IPS-NIHi11 (cell line): Measurements from ENCODE around the gene CXorf38.
A peak's percentile ranks its signal among the peaks of the same experiment; 100 is the strongest.
"Not testable (repeated sequence)": the region's sequence is repeated elsewhere in the genome, so short reads cannot be mapped to it uniquely, and the experiment has no call there.

Experiments used
- DNase-seq: peaks from one replicate; pipeline ENCODE4 v3.0.0; 2012; ENCODE audit warnings: mixed read lengths, low spot score

Gene CXorf38

DNA sequence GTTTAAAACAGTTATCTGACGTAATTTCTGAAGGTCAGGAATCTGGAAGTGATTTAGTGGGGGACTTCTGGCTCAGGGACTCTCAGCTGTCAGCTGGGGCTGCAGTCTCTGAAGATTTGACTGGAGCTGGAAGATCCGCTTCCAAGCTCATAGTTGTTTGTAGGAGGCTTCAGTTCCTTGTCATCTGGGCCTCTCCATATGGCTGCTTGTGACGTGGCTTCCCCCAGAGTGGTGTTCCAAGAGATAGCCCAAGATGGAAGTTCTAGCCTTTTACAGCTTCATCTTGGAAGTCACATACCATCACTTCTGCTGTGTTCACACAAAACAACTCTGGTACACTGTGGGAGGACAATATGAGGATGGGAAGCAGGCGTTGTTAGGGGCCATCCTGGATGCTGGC, 22.1 kb downstream of the CXorf38 start:
- no peak for DNase-seq

DNA sequence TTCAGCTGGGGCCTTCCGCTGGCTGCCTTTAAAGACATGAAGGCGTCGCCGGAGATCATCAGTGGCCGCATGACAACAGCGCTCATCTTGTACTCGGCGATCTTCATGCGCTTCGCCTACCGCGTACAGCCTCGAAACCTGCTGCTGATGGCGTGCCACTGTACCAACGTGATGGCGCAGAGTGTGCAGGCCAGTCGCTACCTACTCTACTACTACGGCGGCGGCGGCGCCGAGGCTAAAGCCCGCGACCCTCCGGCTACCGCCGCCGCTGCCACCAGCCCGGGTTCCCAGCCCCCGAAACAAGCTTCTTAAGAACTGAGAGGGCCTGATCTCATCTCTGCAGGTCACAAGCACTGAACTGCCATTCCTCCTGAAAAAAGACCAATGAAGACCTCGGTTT, 23.7 kb downstream of the CXorf38 start:
- no peak for DNase-seq

DNA sequence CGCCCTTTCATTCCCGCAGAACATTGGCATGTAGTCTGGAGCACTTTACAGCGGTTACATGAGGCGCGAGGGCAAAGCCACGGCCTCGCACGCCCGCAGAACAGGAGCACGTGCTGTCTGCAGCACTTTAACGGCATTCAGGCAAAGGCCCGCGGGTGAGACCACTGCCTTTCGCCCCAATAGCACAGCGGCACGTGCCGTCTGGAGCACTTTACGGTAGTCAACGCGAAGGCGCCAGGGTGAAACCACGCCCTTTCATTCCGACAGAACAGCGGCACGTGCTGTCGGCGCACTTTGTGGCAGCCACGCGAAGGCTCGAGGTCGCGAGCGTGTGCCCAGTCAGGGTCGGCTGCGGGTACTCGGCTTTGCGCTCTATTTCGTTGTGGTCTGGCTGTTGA, 24.2 kb downstream of the CXorf38 start, which contains the start of gene MPC1L:
Gene MPC1L (plus strand): TSS at position 290 of the 398 bp plus-strand sequence. CDS start 138 bp downstream, outside the sequence.
- DNase-seq, result no peak

DNA sequence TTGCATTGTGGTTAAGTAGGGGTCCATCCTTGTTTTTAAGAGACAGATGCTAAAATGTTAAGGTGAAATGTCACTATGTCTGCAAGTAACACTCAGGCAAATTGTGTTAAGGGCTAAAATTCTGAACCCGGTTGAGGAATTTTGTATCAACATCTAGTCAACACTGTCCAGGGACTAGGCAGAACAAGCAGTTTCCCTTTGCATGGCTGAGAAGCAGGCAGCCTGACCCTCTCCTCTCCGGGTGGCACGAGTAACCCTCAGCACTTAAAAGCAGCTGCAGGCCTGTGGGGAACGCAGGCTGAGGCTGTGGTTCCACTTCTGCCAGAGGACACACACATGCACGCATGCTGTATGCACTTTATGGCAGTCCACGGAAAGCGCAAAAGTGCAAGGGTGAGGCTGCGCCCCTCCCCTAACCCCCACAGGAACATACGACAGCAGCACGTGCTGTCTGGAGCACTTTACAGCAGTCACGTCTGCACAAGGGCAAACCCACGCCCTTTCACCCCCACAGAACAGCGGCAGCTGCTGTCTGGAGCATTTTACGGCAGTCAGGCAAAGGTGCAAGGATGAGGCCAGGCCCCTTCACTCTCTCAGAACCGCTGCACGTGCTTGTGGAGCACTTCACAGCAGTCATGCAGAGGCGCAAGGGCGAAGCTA, 24.8 kb downstream of the CXorf38 start:
- DNase-seq, result no peak

DNA sequence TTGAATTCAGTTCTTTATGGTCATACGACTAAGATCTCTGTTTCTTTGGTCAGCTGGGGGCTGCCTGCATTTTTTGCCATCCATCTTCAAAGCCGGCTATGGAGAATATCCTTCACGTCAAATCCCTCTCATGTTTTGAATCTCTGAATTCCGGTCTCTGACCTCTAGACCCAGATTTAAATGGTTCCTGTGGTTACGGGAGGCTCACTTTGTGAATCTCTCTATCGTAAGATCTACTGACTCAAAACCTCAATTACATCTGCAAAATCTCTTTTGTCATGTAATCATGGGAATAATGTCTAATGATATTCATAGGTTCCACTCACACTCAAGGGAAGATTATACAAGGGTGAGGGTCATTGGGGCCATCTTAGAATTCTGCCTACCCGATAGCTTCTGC, 29.8 kb downstream of the CXorf38 start:
- DNase-seq, result no peak

DNA sequence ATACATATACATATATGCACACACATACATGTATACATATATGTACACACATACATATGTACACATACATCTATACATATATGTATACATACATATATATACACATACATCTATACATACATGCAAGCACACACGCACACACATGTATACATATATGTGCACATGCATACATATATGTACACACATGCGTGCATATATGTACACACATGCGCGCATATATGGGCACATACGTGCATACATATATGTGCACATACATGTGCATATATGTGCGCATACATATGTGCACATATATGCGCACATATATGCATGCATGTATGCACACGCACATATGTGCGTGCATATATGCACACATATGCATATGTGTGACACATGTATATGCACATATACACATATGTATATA, 31.4 kb downstream of the CXorf38 start:
- DNase-seq, result no peak

DNA sequence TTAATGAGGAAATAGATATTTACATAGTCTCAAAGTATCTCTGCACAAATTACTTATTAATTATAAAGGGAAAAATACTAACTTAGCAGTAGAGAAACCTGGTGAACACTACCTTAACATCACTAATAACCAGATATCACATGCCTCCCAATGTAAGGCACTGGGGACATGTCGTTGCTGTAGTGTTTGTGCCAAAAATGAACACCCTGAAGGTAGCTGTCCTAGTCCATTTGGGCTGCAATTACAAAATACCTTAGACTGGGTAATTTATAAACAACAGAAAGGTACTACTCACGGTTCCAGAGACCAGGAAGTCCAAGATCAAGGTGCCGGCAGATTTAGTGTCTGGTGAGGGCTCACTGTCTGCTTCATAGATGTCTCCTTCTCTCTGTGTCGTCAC, 34.9 kb downstream of the CXorf38 start:
- no peak for DNase-seq

DNA sequence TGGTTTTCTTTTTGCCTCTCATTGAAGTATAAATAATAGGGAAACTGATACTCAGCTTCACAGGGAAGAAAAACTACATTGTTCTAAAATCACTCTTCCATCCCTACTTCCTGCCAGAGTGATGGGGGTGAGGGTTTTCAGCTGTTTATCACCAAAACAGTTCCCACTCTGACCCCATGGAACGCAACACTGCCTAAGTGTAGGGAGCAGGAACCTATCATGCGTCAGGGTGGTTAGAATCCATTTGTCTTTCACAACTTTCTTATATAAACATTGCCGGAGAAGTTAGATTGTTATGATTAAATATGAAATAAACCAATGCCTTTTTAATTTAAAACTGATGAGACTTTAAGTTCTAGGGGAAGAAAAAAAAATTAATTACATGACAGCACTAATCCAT, 40.0 kb downstream of the CXorf38 start:
- no peak for DNase-seq

DNA sequence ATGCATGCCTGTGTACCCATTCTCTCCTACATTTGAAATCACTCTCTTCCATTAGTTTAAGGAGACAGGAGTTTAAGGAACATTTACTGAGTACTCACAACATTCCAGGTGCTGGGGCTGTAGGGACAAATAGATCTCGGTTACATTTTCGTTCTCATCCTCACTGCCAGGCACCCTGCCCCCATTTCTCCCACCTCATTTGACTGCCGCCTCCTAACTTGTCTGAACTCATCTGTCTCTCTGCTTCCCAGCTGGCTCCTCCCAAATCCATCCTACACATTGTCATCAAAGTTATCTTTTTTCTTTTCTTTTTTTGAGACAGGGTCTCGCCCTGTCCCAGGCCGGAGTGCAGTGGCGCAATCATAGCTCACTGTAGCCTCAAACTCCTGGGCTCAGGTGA, 43.9 kb downstream of the CXorf38 start:
- no peak for DNase-seq

DNA sequence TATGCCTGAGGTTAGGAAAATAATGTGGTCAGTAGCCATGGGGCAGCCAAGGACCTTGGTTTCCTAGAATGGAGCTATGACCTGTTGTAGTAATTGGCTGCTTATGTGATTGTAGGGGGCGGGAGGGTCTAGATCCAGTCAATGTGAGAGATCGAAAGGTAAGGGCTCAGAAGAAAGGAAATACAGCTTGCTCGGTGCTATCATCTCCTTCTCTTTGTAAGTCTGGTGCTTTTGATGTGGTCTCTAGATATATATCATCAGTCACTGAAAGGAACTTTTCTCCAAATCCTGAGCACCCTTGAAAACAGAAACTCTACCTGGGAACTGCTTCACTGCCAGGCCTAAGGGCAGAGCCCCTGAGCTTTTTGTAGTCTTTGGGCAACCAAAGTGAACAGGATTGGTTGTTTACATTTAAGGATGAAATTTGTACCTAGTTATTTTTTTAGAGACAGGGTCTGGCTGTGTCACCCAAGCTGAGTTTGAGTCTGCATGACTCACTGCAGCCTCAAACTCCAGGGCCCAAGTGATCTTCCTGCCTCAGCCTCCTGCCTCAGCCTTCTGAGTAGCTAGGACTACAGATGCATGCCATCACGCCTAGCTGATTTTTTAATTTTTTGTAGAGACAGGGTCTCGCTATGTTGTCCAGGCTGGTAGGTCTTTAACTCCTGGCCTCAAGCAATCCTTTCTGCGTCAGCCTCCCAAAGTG, 57.6 kb downstream of the CXorf38 start:
- not testable (repeated sequence) for DNase-seq

DNA sequence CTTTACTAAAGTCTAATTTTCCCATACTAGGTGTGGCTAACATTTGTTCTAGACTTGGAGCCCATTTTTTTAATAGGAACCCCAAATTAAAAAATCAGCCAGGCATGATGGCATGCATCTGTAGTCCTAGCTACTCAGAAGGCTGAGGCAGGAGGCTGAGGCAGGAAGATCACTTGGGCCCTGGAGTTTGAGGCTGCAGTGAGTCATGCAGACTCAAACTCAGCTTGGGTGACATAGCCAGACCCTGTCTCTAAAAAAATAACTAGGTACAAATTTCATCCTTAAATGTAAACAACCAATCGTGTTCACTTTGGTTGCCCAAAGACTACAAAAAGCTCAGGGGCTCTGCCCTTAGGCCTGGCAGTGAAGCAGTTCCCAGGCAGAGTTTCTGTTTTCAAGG, 59.7 kb downstream of the CXorf38 start:
- not testable (repeated sequence) for DNase-seq

DNA sequence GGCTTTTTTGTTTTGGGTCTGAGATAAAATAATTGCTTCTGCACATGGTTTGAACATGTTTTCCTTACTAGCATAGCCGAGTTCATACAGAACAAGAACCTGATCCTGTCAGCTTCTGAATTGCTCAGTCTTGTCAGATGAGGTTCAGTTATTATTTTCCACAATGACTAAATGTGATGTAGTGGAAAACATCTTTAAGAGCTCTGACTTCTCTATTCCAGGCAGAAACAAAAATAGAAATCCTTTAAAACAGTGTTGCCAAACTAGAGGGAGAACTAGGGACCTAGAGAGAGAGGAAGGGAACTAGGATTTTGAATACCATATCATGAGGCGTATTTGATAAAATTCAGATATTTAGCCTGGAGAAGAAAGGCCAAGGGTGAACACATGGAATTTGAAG, 64.5 kb downstream of the CXorf38 start:
- no peak for DNase-seq

DNA sequence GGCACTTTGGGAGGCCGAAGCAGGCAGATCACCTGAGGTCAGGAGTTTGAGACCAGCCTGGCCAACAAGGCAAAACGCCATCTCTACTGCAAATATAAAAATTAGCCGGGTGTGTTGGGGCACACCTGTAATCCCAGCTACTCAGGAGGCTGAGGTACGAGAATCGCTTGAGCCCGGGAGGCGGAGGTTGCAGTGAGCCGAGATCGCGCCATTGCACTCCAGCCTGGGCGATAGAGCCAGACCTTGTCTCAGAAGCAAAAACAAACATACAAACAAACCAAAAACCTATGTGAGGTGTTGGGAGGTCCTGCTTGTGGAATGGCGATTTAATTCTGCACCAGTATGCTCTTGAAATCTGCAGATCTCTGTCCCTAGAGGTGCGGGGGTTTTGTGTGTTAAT, 65.2 kb downstream of the CXorf38 start:
- not testable (repeated sequence) for DNase-seq

DNA sequence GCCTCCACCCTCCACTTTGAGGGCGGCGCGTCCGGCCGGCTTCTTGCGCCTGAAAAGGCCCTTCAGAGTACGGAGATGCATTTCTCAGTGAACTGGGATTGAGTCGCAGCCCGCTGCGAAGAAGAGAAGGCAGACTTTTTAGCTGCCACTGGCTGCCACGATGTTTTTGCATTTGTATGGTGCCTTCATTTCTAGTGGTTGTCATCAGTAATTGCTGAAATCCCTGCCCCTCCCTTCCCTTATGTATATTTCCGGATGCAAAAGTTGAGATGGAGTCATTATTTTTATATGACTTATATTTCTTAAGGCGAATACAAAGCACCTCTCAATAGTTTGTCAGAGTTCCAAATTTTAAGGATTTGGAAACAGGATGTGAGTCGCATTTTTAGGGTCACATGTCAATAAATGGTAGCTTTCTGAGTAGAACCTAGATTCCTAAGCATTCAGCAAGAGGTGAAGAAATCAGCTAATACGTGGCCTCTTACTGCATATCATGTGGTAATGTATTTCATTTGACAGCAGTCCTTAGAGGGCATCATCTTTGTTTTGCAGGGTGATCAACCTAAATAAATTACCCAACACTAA, 65.9 kb downstream of the CXorf38 start:
- no peak for DNase-seq

DNA sequence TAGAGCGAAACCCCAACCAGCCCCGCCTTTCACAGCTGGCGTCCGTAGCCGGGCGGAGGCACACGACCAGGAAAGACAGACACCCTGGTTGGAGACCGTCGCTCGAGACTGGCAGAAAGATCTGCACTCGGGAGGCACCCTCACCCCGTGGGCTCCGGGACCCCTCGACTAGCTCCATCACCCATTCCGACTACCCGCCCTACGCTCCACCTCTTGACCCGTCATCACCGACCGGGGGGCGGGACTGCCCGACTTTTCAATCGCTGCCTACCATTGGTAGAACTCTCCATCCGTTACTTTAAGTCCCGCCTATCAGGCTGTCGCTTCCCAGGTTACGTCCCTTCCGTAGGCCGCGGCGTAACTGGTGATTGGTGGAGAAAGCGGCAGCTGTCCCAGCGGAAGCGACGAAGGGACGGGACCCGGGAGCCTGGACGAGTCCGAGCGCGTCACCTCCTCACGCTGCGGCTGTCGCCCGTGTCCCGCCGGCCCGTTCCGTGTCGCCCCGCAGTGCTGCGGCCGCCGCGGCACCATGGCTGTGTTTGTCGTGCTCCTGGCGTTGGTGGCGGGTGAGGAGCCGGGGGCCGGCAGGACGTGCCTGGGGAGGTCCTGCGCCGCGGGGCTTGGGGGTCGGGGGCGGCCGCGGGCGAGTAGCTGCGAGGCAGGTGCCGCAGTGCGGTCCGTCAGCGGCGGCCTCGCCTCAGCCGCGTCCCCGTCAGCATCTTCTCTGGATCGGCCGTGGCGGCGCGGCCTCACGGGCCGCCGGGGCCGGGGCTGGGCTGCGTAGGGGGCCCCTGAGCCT, 66.6 kb downstream of the CXorf38 start, which contains the start of gene ATP6AP2:
Gene ATP6AP2 (plus strand): TSS at position 434 of the 799 bp plus-strand sequence. CDS start 96 bp downstream, at position 530.
- peak; percentile 90 for DNase-seq

DNA sequence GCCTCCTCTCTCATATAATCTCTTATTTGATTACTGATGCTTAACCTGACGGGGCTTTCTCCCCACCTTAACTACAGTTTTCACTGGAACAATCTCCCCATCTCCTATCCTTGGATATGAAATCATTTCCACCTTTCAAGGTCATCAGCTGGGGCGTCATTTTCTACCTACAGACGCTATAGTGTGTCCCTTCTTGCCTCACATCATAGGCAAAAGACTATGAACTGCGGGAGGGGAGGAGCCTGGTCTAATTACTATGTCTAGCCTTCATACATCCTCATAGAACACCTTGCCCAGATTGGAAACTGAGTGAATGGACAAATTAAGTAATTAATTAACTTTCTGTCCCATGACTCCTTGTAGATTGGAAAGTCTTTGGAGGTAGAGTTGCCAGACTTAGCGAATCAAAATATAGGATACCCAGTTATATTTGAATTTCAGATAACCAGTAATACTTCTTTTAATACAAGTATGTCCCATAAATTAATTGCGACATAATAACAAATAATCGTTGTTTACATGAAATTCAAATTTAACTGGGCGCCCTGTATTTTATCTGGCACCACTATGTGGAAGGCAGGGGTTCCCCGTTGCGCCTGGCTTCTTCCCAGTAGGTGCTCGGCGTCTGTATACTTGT, 67.3 kb downstream of the CXorf38 start:
- DNase-seq, result no peak

DNA sequence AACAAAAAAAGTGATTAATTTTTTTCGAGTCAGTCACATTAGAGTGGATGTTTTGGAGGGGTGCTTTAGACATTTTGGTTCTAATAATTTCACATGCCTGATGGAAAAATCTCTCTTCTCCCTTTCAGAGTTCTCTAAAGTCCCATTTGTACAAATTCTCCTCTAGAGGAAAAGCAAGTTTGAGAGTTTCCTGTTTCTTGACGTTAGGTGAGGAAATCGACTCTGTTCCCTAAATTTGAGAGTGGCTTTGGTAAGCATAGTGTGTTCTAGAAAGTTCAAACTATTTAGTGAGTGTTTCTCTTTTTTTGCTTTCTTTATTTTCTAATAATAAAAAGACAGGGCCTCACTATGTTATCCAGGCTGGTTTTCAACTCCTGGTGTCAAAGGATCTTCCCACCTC, 68.2 kb downstream of the CXorf38 start:
- no peak for DNase-seq

DNA sequence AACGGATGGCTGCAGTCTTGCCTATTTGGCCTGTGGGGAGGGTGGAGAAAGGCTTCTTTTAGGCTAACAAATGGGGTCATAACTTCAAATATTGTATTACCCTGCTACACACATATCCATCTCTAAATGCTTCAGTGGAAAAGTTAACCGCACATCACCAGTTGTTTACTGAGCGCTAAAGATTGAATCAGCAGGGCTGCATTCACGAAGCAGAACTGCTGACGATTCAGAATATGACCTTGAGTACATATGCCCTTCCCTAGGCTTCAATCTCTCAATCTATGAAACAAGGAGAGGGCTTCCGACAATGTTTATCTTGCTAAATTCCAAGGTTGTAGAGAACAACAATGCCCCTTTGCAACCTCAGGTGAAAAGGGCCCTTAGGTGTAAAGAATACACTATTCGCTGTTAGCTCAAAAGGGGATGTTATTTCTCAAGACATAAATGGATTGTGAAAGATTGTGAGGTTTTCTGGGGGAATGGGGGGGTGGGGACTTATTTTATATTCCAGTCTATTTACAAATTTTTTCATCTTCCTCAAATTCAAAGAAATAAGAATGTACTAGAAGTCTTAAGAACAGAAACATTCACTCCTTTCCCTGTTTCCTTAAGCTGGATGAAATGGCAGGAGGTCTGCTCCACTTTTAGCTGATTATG, 69.2 kb downstream of the CXorf38 start:
- no peak for DNase-seq
